Skeletal muscle tissue (tissue), 4 donors: Measurements from ENCODE around the gene MEDAG. TPM values are rescaled to one million over a fixed set of nuclear protein-coding genes. Genes with fewer than 3 reads are reported as not detected.

ENCODE experiments used
- H3K27ac ChIP-seq: one replicate; pipeline ENCODE4 v1.7.0; 2013; ENCODE audit warnings: mild to moderate bottlenecking, low read depth, low read length, inconsistent platforms
- H3K27me3 ChIP-seq, 3 donors: one replicate each; pipeline ENCODE4 v1.7.0; 2013; ENCODE audit warnings: low read length in 3 of 3; ENCODE audit not compliant: control insufficient read depth in 3 of 3, insufficient read depth in 3 of 3
- H3K36me3 ChIP-seq, 3 donors: one replicate each; pipeline ENCODE4 v1.7.0; 2013; ENCODE audit warnings: low read length in 3 of 3; ENCODE audit not compliant: control insufficient read depth in 3 of 3, insufficient read depth in 3 of 3
- H3K4me1 ChIP-seq, 3 donors: one replicate each; pipeline ENCODE4 v1.7.0; 2013; ENCODE audit warnings: low read length in 3 of 3, mild to moderate bottlenecking in 3 of 3; ENCODE audit not compliant: control insufficient read depth in 3 of 3, insufficient read depth in 3 of 3
- H3K4me3 ChIP-seq, 3 donors: one replicate each; pipeline ENCODE4 v1.7.0; 2013; ENCODE audit warnings: low read length in 3 of 3
- H3K9ac ChIP-seq, 3 donors: one replicate each; pipeline ENCODE4 v1.7.0; 2013; ENCODE audit warnings: low read length in 3 of 3, mild to moderate bottlenecking in 3 of 3, moderate library complexity in 2 of 3, low read depth in 1 of 3
- H3K9me3 ChIP-seq, 3 donors: one replicate each; pipeline ENCODE4 v1.7.0; 2013; ENCODE audit warnings: low read length in 3 of 3; ENCODE audit not compliant: control insufficient read depth in 3 of 3
- total RNA-seq: library from RNA; depleted of rRNA; stranded (reverse); fragments of >200 nt; gene quantifications from one replicate; pipeline ENCODE4 v1.2.3, GENCODE V29; 2014
- donor health status: Osteomylitis.

The MEDAG gene
- total RNA-seq, 1 donor from 2014 or later = 11.5 TPM

DNA sequence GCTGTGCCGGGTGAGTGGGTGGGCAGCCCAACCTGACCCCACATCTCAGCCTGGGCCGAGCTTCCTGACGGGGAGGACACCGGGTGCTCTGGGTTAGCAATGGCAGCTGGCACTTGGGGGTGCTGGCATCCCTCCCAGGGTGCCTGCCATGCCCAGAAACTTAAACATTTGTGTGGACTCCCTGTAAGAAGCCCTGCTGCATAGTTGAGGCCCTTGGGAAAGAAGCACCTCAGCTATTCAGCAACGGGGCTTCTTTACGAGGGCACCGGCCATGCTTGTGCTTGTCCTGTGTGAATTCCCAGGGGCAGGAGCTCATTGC is 33.8 kb upstream of the MEDAG start:
- Histone ChIP-seq H3K4me1 (peaks cover 18 to 23% (median 20%) of the 10 kb centered on the region in 3 donors), H3K36me3 (no peaks in the 10 kb centered on the region), H3K9ac (no peak overlapping the region), H3K4me3 (no peak overlapping the region), H3K27me3 (no peaks in the 10 kb centered on the region), H3K27ac (peak overlapping the region; percentile 52), H3K9me3 (no peaks in the 10 kb centered on the region)

DNA sequence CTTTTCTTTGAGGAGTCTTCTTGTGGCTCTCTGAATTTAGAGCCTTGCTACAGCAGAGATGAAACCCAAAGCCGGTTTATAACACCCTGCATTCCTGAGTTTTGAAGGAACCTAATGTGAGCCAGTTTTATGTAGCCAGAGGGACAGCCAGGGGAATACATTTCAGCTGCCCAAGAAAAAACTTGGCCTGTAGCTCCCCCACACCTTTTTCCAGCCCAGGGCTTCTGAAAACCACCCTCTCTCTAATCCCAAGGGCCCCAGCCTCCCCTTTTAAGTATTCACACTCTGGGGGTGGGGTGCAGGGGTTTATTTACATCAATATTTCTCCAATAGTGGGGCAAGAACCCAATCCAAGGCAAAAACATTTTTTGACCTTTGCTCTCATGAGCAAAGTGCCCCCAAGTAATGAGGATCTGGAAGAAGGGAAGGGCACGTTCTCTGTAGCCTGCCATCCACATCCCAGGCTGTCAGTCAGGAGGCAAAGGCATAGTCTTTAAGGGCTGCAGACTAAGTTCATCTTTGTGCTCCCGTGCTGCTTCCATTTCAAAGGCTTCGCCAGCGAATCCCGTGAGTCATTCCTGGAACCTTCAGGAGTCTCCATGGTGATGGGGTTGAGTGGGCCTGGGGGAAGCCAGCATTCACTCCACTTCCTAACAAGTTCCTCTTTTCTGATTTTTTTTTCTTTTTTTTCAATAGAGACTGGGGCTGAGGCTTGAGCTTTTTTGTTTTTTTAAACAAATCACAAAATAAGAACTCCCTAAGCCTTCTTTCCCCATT is 33.2 kb upstream of the MEDAG start:
- H3K36me3 ChIP-seq = no peaks in the 10 kb centered on the region
- no peak overlapping the region for H3K9ac ChIP-seq
- no peaks in the 10 kb centered on the region for H3K27me3 ChIP-seq
- peaks cover 18 to 23% (median 20%) of the 10 kb centered on the region in 3 donors for H3K4me1 ChIP-seq
- no peaks in the 10 kb centered on the region for H3K9me3 ChIP-seq
- H3K27ac ChIP-seq = peak overlapping the region; percentile 52
- no peak overlapping the region for H3K4me3 ChIP-seq

DNA sequence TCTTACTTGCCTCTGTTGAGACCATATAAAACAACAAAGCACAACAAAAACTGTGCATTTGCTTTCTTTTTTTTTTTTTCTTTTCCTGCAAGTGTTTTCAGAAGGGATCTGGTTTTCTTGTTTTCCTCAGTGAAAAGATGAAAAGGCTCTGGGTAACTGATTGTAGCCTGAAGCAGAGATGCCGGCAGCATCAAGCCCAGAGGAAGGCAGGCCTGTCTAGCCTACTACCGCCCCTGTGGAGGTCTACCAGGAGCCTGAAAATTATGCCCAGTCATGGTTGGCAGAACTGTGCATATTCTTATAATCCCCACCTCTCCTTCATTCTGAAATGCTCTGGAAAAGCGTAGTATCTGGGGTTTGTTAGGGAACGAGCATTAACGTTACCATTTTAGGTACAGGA is 32.6 kb upstream of the MEDAG start:
- peak overlapping the region; percentile 52 for H3K27ac ChIP-seq
- H3K36me3 ChIP-seq = no peaks in the 10 kb centered on the region
- H3K9me3 ChIP-seq = no peaks in the 10 kb centered on the region
- H3K4me3 ChIP-seq = no peak overlapping the region
- peaks cover 18 to 23% (median 20%) of the 10 kb centered on the region in 3 donors for H3K4me1 ChIP-seq
- H3K9ac ChIP-seq = no peak overlapping the region
- no peaks in the 10 kb centered on the region for H3K27me3 ChIP-seq

GRCh38 chr13:30874111-30874510 is 32.0 kb upstream of the MEDAG start:
- Histone ChIP-seq H3K36me3 (no peaks in the 10 kb centered on the region), H3K27ac (no peak overlapping the region), H3K4me1 (peaks cover 18 to 22% (median 19%) of the 10 kb centered on the region in 3 donors), H3K27me3 (no peaks in the 10 kb centered on the region), H3K9ac (no peak overlapping the region), H3K4me3 (no peak overlapping the region), H3K9me3 (no peaks in the 10 kb centered on the region)

DNA sequence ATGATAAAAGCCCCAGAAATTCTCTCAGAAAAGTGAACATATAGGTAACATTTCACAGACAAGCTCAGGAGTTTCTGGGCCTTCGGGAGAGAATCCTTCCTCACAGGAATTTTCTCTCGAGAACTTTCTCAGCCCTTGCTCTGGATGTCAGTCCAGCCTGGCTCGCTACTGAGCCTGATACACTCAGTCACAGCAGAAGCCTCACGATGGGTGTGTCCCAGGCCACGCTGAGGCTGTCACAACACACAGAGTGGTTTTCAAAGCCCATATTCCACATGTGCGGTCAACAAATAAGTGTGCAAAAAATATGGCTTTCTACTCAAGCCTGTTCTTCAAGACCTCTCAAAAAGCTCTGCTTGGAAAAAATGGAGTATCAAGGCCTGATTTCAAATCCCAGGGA is 31.5 kb upstream of the MEDAG start:
- Histone ChIP-seq H3K4me3 (no peak overlapping the region), H3K9me3 (no peaks in the 10 kb centered on the region), H3K27ac (no peak overlapping the region), H3K27me3 (no peaks in the 10 kb centered on the region), H3K4me1 (peaks cover 15 to 19% (median 16%) of the 10 kb centered on the region in 3 donors), H3K9ac (no peak overlapping the region), H3K36me3 (no peaks in the 10 kb centered on the region)

DNA sequence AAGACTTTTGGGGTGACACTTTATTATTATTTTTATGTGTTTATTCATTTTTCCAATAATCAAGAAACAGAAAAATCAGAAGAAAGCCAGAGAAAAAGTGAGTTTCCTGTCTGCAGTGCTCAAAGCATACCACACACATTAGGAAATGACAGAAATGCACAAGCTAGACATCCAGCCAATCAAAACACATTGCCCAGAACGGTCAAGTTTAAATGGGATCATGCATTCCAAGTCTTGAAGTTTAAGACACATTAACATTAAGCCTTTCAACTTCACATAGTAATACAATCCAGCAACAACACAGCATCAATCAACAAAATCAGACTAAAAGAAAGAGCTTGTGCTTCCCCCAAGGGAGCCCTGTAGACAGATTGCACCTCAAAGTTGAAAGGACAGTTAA is 28.7 kb upstream of the MEDAG start:
- Histone ChIP-seq H3K27ac (no peak overlapping the region), H3K9ac (no peak overlapping the region), H3K36me3 (no peaks in the 10 kb centered on the region), H3K27me3 (peaks cover 0 to 5% (median 0%) of the 10 kb centered on the region in 3 donors), H3K4me1 (peaks cover 12 to 17% (median 12%) of the 10 kb centered on the region in 3 donors), H3K4me3 (no peak overlapping the region), H3K9me3 (no peaks in the 10 kb centered on the region)

GRCh38 chr13:30880151-30880855 is 25.8 kb upstream of the MEDAG start:
- Histone ChIP-seq H3K27me3 (peaks cover 0 to 5% (median 0%) of the 10 kb centered on the region in 3 donors), H3K4me1 (peaks cover 5 to 10% (median 7%) of the 10 kb centered on the region in 3 donors), H3K27ac (peak overlapping the region; percentile 77), H3K4me3 (no peak overlapping the region), H3K9me3 (no peaks in the 10 kb centered on the region), H3K36me3 (no peaks in the 10 kb centered on the region), H3K9ac (no peak overlapping the region)

- Histone ChIP-seq H3K4me3 (no peak overlapping the region), H3K9me3 (no peaks in the 10 kb centered on the region), H3K36me3 (no peaks in the 10 kb centered on the region), H3K27ac (peak overlapping the region; percentile 77), H3K9ac (no peak overlapping the region), H3K4me1 (peaks cover 5 to 10% (median 7%) of the 10 kb centered on the region in 3 donors), H3K27me3 (peaks cover 0 to 5% (median 0%) of the 10 kb centered on the region in 3 donors)
These were observed 25.3 kb upstream of the MEDAG start for GRCh38 chr13:30880856-30881155.

DNA sequence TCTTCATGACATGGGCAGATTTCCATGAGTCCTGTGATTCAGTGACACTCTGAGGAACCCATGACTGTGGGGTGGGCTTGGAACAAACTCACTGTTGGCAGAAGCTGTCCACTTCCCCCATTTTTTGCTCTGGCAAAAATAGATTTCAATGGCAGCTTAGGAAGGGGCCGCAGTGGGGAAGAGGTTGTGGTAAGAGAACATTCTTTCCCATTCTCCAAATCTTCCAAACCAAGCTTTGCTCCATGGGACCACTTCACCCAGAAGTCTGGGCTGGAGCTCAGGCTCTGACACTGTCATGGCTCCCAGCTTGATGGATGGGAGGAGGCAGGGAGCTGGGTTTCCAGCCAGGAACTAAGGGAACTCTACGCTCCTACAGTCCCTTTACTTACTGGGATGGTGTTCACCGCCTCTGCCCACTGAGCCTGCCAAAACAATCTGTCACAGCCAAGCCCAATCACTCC is 24.9 kb upstream of the MEDAG start:
- Histone ChIP-seq H3K27ac (peak overlapping the region; percentile 77), H3K4me3 (no peak overlapping the region), H3K4me1 (peaks cover 5 to 10% (median 7%) of the 10 kb centered on the region in 3 donors), H3K9ac (no peak overlapping the region), H3K27me3 (peaks cover 0 to 5% (median 0%) of the 10 kb centered on the region in 3 donors), H3K9me3 (no peaks in the 10 kb centered on the region), H3K36me3 (no peaks in the 10 kb centered on the region)
